Urinary bladder (tissue), 4 donors: ENCODE results near the gene SPTBN5. TPM values are rescaled to one million over a fixed set of nuclear protein-coding genes. Genes with fewer than 3 reads are reported as not detected.

Experiments
- DNase-seq: peaks from one replicate; pipeline ENCODE4 v3.0.0-alpha.2; 2015; ENCODE audit errors: extremely low spot score
- H3K27ac ChIP-seq: one replicate; pipeline ENCODE4 v1.5.1; 2013; ENCODE audit warnings: low read depth, mild to moderate bottlenecking, moderate library complexity
- H3K36me3 ChIP-seq: one replicate; pipeline ENCODE4 v1.6.1; 2013; ENCODE audit warnings: mild to moderate bottlenecking, moderate library complexity; ENCODE audit not compliant: insufficient read depth
- H3K4me1 ChIP-seq: one replicate; pipeline ENCODE4 v1.6.1; 2013; ENCODE audit warnings: mild to moderate bottlenecking, moderate library complexity; ENCODE audit not compliant: insufficient read depth
- H3K4me3 ChIP-seq: one replicate; pipeline ENCODE4 v1.5.1; 2013; ENCODE audit warnings: low read depth, low read length
- WGBS: extraction: QIAGEN DNeasy Blood & Tissue Kit; methylation state at CpG from one replicate; pipeline ENCODE4 v1.1.7; 2013; 5-methylcytosine and 5-hydroxymethylcytosine counted together
- polyA plus RNA-seq: library from polyadenylated mRNA; stranded (reverse); fragments of 200-250 nt; gene quantifications from one replicate; pipeline ENCODE4 v1.2.3, GENCODE V29; 2013
- total RNA-seq: library from RNA; depleted of rRNA; stranded (reverse); fragments of >200 nt; gene quantifications from one replicate; pipeline ENCODE4 v1.2.3, GENCODE V29; 2014
- donor health status: healthy with polysubstance abuse.
- donor health status: healthy.

SPTBN5 gene
- total and polyA plus RNA-seq, 2 donors: 1.7 to 2.0 TPM

GRCh38 chr15:41921167-41921566, 27.3 kb upstream of the SPTBN5 start:
- no peak for DNase-seq
- H3K4me1 ChIP-seq: no peaks in the 10 kb centered on the region
- H3K36me3 ChIP-seq: no peaks in the 10 kb centered on the region
- peak overlapping the region; percentile 65 for H3K27ac ChIP-seq
- no peak overlapping the region for H3K4me3 ChIP-seq
- WGBS: 71% methylated on average over 9 of the region's 9 CpGs

GRCh38 chr15:41919954-41920538, 26.2 kb upstream of the SPTBN5 start:
- 56% methylated on average over 3 of the region's 3 CpGs for WGBS
- Histone ChIP-seq H3K4me3 (no peak overlapping the region), H3K36me3 (no peaks in the 10 kb centered on the region), H3K27ac (peak overlapping the region; percentile 2), H3K4me1 (no peaks in the 10 kb centered on the region)
- no peak for DNase-seq

GRCh38 chr15:41919201-41919820, 25.5 kb upstream of the SPTBN5 start:
- no peaks in the 10 kb centered on the region for H3K36me3 ChIP-seq
- DNase-seq: no peak
- no peak overlapping the region for H3K4me3 ChIP-seq
- H3K4me1 ChIP-seq: no peaks in the 10 kb centered on the region
- no peak overlapping the region for H3K27ac ChIP-seq
- WGBS: 83% methylated on average over 30 of the region's 30 CpGs

- no peak overlapping the region for H3K27ac ChIP-seq
- WGBS: 94% methylated on average over 8 of the region's 8 CpGs
- no peak overlapping the region for H3K4me3 ChIP-seq
- DNase-seq: no peak
- H3K4me1 ChIP-seq: no peaks in the 10 kb centered on the region
- H3K36me3 ChIP-seq: no peaks in the 10 kb centered on the region
Measured at GRCh38 chr15:41918506-41919126, 24.8 kb upstream of the SPTBN5 start.

- H3K4me3 ChIP-seq: no peak overlapping the region
- no peak overlapping the region for H3K27ac ChIP-seq
- DNase-seq: no peak
- no peaks in the 10 kb centered on the region for H3K36me3 ChIP-seq
- H3K4me1 ChIP-seq: no peaks in the 10 kb centered on the region
- WGBS: 75% methylated on average over 10 of the region's 10 CpGs
Measured at GRCh38 chr15:41917767-41918430, 24.0 kb upstream of the SPTBN5 start.

GRCh38 chr15:41915255-41915994, 21.6 kb upstream of the SPTBN5 start:
- Histone ChIP-seq H3K4me3 (no peak overlapping the region), H3K4me1 (no peaks in the 10 kb centered on the region), H3K27ac (no peak overlapping the region)

GRCh38 chr15:41914411-41914810, 20.6 kb upstream of the SPTBN5 start:
- Histone ChIP-seq H3K4me3 (no peak overlapping the region), H3K36me3 (no peaks in the 10 kb centered on the region), H3K4me1 (no peaks in the 10 kb centered on the region), H3K27ac (no peak overlapping the region)
- DNase-seq: no peak
- WGBS: 37% methylated on average over 5 of the region's 5 CpGs

More at GRCh38 chr15:41915255-41915994, 21.6 kb upstream of the SPTBN5 start:
- H3K36me3 ChIP-seq: no peaks in the 10 kb centered on the region
- 85% methylated on average over 6 of the region's 6 CpGs for WGBS
- DNase-seq: no peak

- DNase-seq: no peak
- no peak overlapping the region for H3K27ac ChIP-seq
- no peaks in the 10 kb centered on the region for H3K36me3 ChIP-seq
- WGBS: 94% methylated on average over 3 of the region's 3 CpGs
- no peaks in the 10 kb centered on the region for H3K4me1 ChIP-seq
- H3K4me3 ChIP-seq: no peak overlapping the region
Measured at GRCh38 chr15:41913256-41913655, 19.4 kb upstream of the SPTBN5 start.

- DNase-seq: no peak
- H3K4me3 ChIP-seq: no peak overlapping the region
- no peaks in the 10 kb centered on the region for H3K4me1 ChIP-seq
- H3K36me3 ChIP-seq: no peaks in the 10 kb centered on the region
- H3K27ac ChIP-seq: peak overlapping the region; percentile 26
- 88% methylated on average over 14 of the region's 14 CpGs for WGBS
Measured at GRCh38 chr15:41911691-41912345, 18.0 kb upstream of the SPTBN5 start.

- no peak for DNase-seq
- Histone ChIP-seq H3K4me1 (no peaks in the 10 kb centered on the region), H3K27ac (no peak overlapping the region), H3K4me3 (no peak overlapping the region), H3K36me3 (no peaks in the 10 kb centered on the region)
- 87% methylated on average over 17 of the region's 17 CpGs for WGBS
Measured at GRCh38 chr15:41908736-41909461, 15.0 kb upstream of the SPTBN5 start.

GRCh38 chr15:41907141-41907540, 13.3 kb upstream of the SPTBN5 start:
- DNase-seq: no peak
- no peak overlapping the region for H3K4me3 ChIP-seq
- H3K4me1 ChIP-seq: no peaks in the 10 kb centered on the region
- no peak overlapping the region for H3K27ac ChIP-seq
- H3K36me3 ChIP-seq: no peaks in the 10 kb centered on the region
- 91% methylated on average over 3 of the region's 3 CpGs for WGBS

GRCh38 chr15:41906608-41907007, 12.8 kb upstream of the SPTBN5 start:
- Histone ChIP-seq H3K4me3 (no peak overlapping the region), H3K4me1 (no peaks in the 10 kb centered on the region), H3K36me3 (no peaks in the 10 kb centered on the region), H3K27ac (no peak overlapping the region)
- 95% methylated on average over 5 of the region's 5 CpGs for WGBS
- no peak for DNase-seq
